Nephron progenitor cell (in vitro differentiated cells): ENCODE measurements around the gene FOLR1.

Source experiments
- DNase-seq: peaks from one replicate; pipeline ENCODE4 v3.0.0; 2021
- H3K27ac Mint-ChIP-seq: 2 replicates; pipeline ENCODE4 v1.8.0; 2021; ENCODE audit warnings: mild to moderate bottlenecking, moderate library complexity, mixed read lengths
- H3K27me3 Mint-ChIP-seq: 2 replicates; pipeline ENCODE4 v1.8.0; 2021; ENCODE audit warnings: mild to moderate bottlenecking, low read depth, mixed read lengths; ENCODE audit not compliant: poor library complexity
- H3K36me3 Mint-ChIP-seq: 2 replicates; pipeline ENCODE4 v1.8.0; 2021; ENCODE audit warnings: low read depth, mixed read lengths
- H3K4me1 Mint-ChIP-seq: 2 replicates; pipeline ENCODE4 v1.8.0; 2021; ENCODE audit warnings: mixed read lengths
- H3K4me3 Mint-ChIP-seq: 2 replicates; pipeline ENCODE4 v1.8.0; 2021; ENCODE audit warnings: mild to moderate bottlenecking, moderate library complexity, mixed read lengths
- H3K9me3 Mint-ChIP-seq: 2 replicates; pipeline ENCODE4 v1.8.0; 2021; ENCODE audit warnings: mild to moderate bottlenecking, moderate library complexity, mixed read lengths
- CTCF ChIP-seq: fragments of 200-600 bp; sonication (generic); IDR thresholded peaks from 2 replicates; pipeline ENCODE4 v1.5.0; 2021; ENCODE audit warnings: antibody characterized with exemption

Gene FOLR1

GRCh38 chr11:72222907-72223614, 31.1 kb downstream of the FOLR1 start:
- Mint-ChIP-seq H3K27ac (peak overlapping the region; percentile 83), H3K27me3 (peaks cover 3% of the 10 kb centered on the region), H3K36me3 (no peaks in the 10 kb centered on the region), H3K9me3 (no peaks in the 10 kb centered on the region), H3K4me3 (peak overlapping the region; percentile 83), H3K4me1 (peaks cover 60% of the 10 kb centered on the region)
- DNase-seq: peak; percentile 96
- no peak for TF ChIP-seq CTCF

GRCh38 chr11:72223615-72224563, 31.9 kb downstream of the FOLR1 start:
- peak overlapping the region; percentile 98 for H3K27ac Mint-ChIP-seq
- H3K9me3 Mint-ChIP-seq: no peaks in the 10 kb centered on the region
- H3K4me1 Mint-ChIP-seq: peaks cover 53% of the 10 kb centered on the region
- H3K36me3 Mint-ChIP-seq: peaks cover 4% of the 10 kb centered on the region
- peak overlapping the region; percentile 97 for H3K4me3 Mint-ChIP-seq
- H3K27me3 Mint-ChIP-seq: peaks cover 2% of the 10 kb centered on the region
- DNase-seq: peak; percentile 79
- TF ChIP-seq CTCF: no peak

- Mint-ChIP-seq H3K27me3 (no peaks in the 10 kb centered on the region), H3K4me3 (peak within 1 kb of the TSS; percentile 97), H3K27ac (peak within 1 kb of the TSS; percentile 98), H3K36me3 (peaks cover 12% of the 10 kb centered on the region), H3K9me3 (no peaks in the 10 kb centered on the region), H3K4me1 (peaks cover 57% of the 10 kb centered on the region)
- TF ChIP-seq CTCF: no peak
- peak; percentile 73 for DNase-seq
Observed at GRCh38 chr11:72224564-72225410, 32.8 kb downstream of the FOLR1 start, which contains the start of gene INPPL1. INPPL1 (plus strand) TSS chr11:72224767; CDS start chr11:72224985, 218 bp downstream.

- Mint-ChIP-seq H3K36me3 (peaks cover 15% of the 10 kb centered on the region), H3K27ac (no peak overlapping the region), H3K27me3 (no peaks in the 10 kb centered on the region), H3K4me1 (peaks cover 57% of the 10 kb centered on the region), H3K9me3 (no peaks in the 10 kb centered on the region), H3K4me3 (peak overlapping the region; percentile 96)
- TF ChIP-seq CTCF: no peak
- no peak for DNase-seq
Observed at GRCh38 chr11:72225411-72225951, 33.5 kb downstream of the FOLR1 start.

GRCh38 chr11:72226701-72227100, 34.8 kb downstream of the FOLR1 start:
- no peak for TF ChIP-seq CTCF
- H3K4me3 Mint-ChIP-seq: peak overlapping the region; percentile 96
- H3K27ac Mint-ChIP-seq: no peak overlapping the region
- H3K4me1 Mint-ChIP-seq: peaks cover 49% of the 10 kb centered on the region
- H3K36me3 Mint-ChIP-seq: peaks cover 23% of the 10 kb centered on the region
- no peaks in the 10 kb centered on the region for H3K9me3 Mint-ChIP-seq
- no peak for DNase-seq
- H3K27me3 Mint-ChIP-seq: no peaks in the 10 kb centered on the region
